GM12875 (cell line): Measurements from ENCODE around the gene CCDC9B.

Experiments
- H3K4me3 ChIP-seq: one replicate; pipeline ENCODE4 v1.5.1; 2011; ENCODE audit warnings: low read depth, low read length, control low read depth
- CTCF ChIP-seq: IDR thresholded peaks from 2 replicates; pipeline ENCODE4 v1.5.1; 2011; ENCODE audit warnings: low read depth, mild to moderate bottlenecking, control low read depth, inconsistent platforms, low read length, moderate library complexity, borderline replicate concordance; ENCODE audit not compliant: insufficient read depth

The CCDC9B gene

GRCh38 chr15:40287968-40288367 is 52.8 kb downstream of the CCDC9B start:
- no peak for TF ChIP-seq CTCF
- H3K4me3 ChIP-seq, result no peak overlapping the region

DNA sequence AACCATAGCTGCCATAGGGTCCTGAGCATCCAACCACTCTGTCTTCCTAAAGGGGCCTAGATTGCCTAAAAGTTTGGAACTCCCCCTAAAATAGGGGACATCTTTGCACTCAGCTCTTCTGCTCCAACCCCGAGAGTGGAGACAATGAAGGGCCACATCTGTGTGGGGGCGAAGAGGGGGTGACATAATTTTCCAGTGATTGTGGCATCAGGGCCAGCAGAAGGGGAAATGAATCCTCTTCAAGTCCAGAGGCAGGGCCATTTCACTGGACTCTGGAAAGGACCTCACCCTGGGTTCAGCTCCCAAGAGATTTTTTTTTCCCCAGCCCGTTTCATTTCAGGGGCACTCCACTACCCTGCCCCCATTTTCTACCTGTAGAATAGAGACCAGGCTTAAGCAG is 53.2 kb downstream of the CCDC9B start:
- no peak overlapping the region for H3K4me3 ChIP-seq
- no peak for TF ChIP-seq CTCF

DNA sequence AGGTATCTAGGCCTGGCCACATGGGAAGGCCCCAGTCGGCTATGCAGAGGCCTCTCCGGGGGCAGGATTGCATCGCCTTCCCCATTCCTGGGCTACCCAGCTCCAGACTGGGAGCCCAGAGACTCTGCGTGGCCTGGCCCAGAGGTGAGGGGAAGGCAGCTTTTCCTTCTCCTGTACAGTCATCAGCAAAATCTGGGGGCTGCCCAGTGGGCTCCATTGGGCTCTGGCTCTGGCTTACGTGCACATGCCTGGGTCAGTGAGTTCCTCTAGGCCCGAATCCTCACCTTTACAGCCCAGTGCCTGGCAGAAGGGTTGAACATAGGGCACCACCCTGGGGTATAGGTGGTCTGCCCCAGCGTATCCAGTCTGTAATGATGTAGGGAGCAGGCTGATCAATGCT is 53.9 kb downstream of the CCDC9B start:
- H3K4me3 ChIP-seq, result no peak overlapping the region
- TF ChIP-seq CTCF, result no peak

DNA sequence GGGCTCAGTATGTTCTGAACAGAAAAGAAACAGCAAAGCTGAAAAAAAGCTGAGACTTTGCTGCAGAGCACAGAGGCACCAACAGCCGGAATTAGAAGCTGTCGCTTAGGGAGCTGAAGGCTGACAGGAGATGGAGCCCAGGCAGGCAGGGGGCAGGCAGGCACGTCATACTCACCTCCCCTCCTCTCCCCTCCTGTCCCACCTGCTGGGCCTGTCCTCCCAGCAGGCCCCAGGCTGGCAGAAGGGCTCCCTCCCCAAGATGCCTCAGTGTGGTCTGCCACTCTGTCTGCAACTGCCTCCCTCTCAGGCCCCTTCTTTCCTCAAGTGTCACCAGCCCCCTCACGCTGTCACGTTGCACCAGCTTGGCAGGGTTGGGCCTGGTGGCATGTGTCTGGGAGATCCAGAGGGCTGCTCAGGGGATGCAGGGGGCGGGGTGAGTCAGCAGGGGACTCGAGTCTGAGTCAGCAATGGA is 54.6 kb downstream of the CCDC9B start:
- no peak for TF ChIP-seq CTCF
- no peak overlapping the region for H3K4me3 ChIP-seq

- H3K4me3 ChIP-seq, result no peak overlapping the region
Observed at GRCh38 chr15:40285554-40286011, 55.2 kb downstream of the CCDC9B start.

DNA sequence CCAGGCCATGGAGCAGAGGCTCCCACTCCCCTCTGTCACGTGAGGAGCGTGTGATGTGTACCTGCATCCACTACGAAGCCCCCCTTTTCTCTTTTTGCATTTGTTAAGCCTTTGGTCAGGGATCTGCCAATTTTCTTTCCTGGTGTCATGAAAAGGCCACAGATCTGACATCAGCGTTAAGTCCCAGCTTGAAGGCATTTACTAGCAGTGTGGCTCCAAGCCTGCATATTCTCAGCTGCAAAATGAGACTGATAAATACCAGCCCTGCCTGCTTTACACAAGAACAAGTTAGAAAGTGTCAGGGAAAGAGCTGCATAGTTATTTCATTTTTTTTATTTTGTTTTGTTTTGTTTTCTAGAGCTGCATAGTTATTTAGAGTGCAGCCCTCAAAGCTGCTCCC is 55.6 kb downstream of the CCDC9B start:
- TF ChIP-seq CTCF, result no peak
- no peak overlapping the region for H3K4me3 ChIP-seq

More at GRCh38 chr15:40285554-40286011, 55.2 kb downstream of the CCDC9B start:
- no peak for TF ChIP-seq CTCF

DNA sequence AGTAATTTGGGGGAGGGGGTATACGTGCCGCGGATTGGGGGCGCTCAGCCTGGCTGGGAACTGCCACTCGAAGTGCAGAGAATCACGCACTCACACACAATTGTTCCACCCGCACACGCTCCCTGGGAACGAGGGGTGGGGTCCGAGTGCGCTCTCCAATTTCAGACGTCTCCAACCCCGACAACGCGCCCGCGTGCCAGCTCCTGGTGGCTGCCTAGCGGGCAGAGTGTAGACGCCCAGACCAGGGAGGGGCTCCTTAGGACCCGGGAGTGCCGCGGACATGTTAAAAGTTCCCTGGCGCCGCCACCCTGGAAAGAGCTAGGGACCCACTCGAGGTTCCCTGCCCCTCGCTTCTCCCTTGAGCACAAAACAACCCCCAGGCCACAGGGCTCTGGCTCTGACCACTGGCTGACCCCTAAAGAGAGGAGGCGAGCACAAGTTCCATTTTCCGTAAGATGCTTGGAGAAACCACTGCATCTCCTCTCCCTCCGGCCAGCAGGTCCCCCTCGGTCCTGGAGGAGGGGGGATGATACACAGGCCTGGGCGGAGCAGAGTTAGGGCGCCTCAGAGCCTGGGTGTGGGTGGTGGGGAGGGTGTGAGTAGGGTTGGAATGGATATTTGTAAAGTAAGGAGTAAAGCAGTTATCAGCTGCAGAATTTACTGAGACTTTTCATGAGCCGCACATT is 57.0 kb downstream of the CCDC9B start:
- TF ChIP-seq CTCF, result no peak
- no peak overlapping the region for H3K4me3 ChIP-seq
